ENCODE data around the gene OGFR. TPM values are rescaled to one million over a fixed set of nuclear protein-coding genes. Genes with fewer than 3 reads are reported as not detected.

The OGFR gene
- total RNA-seq, 2 donors from 2014 or later = 42.3 to 52.6 TPM

DNA sequence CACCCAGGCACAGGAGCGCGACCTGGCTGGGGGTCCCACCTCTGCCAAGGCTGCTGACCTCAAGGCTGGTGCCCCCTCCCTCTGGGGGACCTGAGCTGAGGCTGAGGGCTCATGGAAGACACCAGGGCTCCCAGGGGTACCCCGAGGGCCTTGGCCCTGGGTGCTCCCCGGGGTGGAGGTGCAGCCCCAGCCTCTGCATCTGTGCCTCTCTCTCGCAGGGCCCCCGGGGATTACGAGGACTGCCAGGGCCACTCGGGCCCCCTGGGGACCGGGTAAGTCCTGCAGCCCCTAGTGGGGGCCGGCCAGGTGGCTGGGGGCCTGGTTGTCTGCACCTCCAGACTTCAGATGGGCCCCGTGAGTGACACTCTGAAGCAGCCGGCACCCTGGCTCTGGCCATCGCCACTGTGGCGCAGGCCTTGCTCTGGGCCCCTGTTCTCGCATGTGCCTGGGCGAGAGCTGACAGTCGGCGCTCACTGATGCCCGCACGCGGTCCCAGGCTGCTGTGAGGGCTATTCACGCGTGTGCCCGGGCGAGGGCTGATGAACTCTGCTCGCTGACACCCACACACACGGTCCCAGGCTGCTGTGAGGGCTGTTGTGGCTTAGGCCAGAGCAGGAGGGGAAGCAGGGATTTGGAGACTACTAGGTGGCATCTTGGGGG lies 21.5 kb downstream of the OGFR start:
- H3K27me3 Mint-ChIP-seq = no peaks in the 10 kb centered on the region
- no peaks in the 10 kb centered on the region for H3K9me3 Mint-ChIP-seq
- H3K36me3 Mint-ChIP-seq (ENCODE audit: low read depth) = no peaks in the 10 kb centered on the region
- H3K4me1 Mint-ChIP-seq = no peaks in the 10 kb centered on the region
- ATAC-seq (replicated peaks) = no peak
- no peak overlapping the region for H3K4me3 Mint-ChIP-seq
- H3K27ac Mint-ChIP-seq = no peak overlapping the region

- no peak for ATAC-seq (replicated peaks)
- Mint-ChIP-seq H3K36me3 (ENCODE audit: low read depth) (no peaks in the 10 kb centered on the region), H3K4me1 (no peaks in the 10 kb centered on the region), H3K27ac (no peak overlapping the region), H3K4me3 (no peak overlapping the region), H3K27me3 (no peaks in the 10 kb centered on the region), H3K9me3 (no peaks in the 10 kb centered on the region)
Measured at GRCh38 chr20:62826646-62827310, 22.1 kb downstream of the OGFR start.

- no peak for ATAC-seq (replicated peaks)
- H3K36me3 Mint-ChIP-seq (ENCODE audit: low read depth) = no peaks in the 10 kb centered on the region
- H3K9me3 Mint-ChIP-seq = no peaks in the 10 kb centered on the region
- no peaks in the 10 kb centered on the region for H3K4me1 Mint-ChIP-seq
- no peak overlapping the region for H3K27ac Mint-ChIP-seq
- H3K27me3 Mint-ChIP-seq = no peaks in the 10 kb centered on the region
- H3K4me3 Mint-ChIP-seq = no peak overlapping the region
Measured at GRCh38 chr20:62827311-62828038, 22.8 kb downstream of the OGFR start.

- ATAC-seq (replicated peaks) = no peak
- H3K9me3 Mint-ChIP-seq = no peaks in the 10 kb centered on the region
- H3K36me3 Mint-ChIP-seq (ENCODE audit: low read depth) = no peaks in the 10 kb centered on the region
- no peak overlapping the region for H3K4me3 Mint-ChIP-seq
- no peaks in the 10 kb centered on the region for H3K4me1 Mint-ChIP-seq
- H3K27me3 Mint-ChIP-seq = no peaks in the 10 kb centered on the region
- H3K27ac Mint-ChIP-seq = no peak overlapping the region
Measured at GRCh38 chr20:62828051-62828450, 23.4 kb downstream of the OGFR start.

DNA sequence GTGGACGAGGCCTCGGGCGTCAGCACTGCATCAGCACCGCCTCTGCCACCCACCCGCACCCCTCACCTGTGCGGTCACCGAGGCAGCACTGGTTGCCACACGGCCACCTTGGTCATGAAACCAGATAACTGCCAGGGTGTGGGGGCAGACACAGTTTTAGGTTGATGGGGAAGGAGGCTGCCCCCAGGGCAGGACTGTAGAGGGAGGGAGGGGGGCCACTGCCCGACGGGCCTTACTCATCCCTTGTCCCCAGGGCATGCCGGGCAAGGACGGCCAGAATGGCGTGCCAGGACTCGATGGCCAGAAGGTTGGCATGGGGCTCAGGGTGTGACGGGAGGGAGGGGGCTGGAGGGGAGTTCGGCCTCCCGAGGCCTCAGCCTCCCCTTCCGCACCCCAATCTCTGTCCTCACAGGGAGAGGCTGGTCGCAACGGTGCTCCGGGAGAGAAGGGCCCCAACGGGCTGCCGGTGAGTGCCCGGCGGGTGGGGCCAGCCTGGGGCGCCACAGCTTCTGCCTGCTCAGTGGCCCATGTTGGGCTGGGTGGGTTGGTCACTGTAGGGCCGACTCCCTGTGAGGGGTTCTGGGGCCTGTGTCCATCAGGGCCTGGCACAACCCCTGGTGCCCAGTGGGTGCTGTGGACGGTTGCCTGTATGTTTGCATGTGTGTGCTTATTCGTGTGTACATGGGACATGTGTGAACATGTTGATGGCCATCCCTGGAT lies 24.0 kb downstream of the OGFR start:
- Mint-ChIP-seq H3K4me1 (no peaks in the 10 kb centered on the region), H3K36me3 (ENCODE audit: low read depth) (no peaks in the 10 kb centered on the region), H3K9me3 (no peaks in the 10 kb centered on the region), H3K27ac (no peak overlapping the region), H3K27me3 (no peaks in the 10 kb centered on the region), H3K4me3 (no peak overlapping the region)
- ATAC-seq (replicated peaks) = no peak

- no peaks in the 10 kb centered on the region for H3K9me3 Mint-ChIP-seq
- H3K4me3 Mint-ChIP-seq = no peak overlapping the region
- no peaks in the 10 kb centered on the region for H3K4me1 Mint-ChIP-seq
- ATAC-seq (replicated peaks) = no peak
- no peak overlapping the region for H3K27ac Mint-ChIP-seq
- H3K27me3 Mint-ChIP-seq = no peaks in the 10 kb centered on the region
- no peaks in the 10 kb centered on the region for H3K36me3 Mint-ChIP-seq (ENCODE audit: low read depth)
Measured at GRCh38 chr20:62829231-62830230, 24.9 kb downstream of the OGFR start.

DNA sequence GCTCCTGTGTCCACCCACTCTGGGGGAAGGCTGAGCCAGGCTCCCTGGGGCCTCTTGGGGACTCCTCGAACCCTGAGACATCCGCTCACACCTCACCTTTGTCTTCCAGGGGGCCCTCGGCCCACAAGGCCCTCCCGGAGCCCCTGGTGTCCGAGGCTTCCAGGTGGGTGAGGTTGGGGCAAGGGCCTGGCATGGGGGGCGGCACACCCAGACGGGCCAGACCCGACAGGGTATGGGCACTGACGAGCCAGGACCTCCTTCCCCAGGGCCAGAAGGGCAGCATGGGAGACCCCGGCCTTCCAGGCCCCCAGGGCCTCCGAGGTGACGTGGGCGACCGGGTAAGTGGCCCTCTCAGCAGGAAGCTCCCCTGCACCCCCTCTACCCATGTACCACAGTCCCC lies 25.6 kb downstream of the OGFR start:
- no peaks in the 10 kb centered on the region for H3K27me3 Mint-ChIP-seq
- H3K36me3 Mint-ChIP-seq (ENCODE audit: low read depth) = no peaks in the 10 kb centered on the region
- no peak for ATAC-seq (replicated peaks)
- no peak overlapping the region for H3K27ac Mint-ChIP-seq
- H3K4me3 Mint-ChIP-seq = no peak overlapping the region
- H3K4me1 Mint-ChIP-seq = no peaks in the 10 kb centered on the region
- no peaks in the 10 kb centered on the region for H3K9me3 Mint-ChIP-seq

GRCh38 chr20:62830821-62831220 lies 26.2 kb downstream of the OGFR start:
- Mint-ChIP-seq H3K36me3 (ENCODE audit: low read depth) (no peaks in the 10 kb centered on the region), H3K9me3 (no peaks in the 10 kb centered on the region), H3K4me3 (no peak overlapping the region), H3K27ac (no peak overlapping the region), H3K4me1 (no peaks in the 10 kb centered on the region), H3K27me3 (peaks cover 5% of the 10 kb centered on the region)
- no peak for ATAC-seq (replicated peaks)

DNA sequence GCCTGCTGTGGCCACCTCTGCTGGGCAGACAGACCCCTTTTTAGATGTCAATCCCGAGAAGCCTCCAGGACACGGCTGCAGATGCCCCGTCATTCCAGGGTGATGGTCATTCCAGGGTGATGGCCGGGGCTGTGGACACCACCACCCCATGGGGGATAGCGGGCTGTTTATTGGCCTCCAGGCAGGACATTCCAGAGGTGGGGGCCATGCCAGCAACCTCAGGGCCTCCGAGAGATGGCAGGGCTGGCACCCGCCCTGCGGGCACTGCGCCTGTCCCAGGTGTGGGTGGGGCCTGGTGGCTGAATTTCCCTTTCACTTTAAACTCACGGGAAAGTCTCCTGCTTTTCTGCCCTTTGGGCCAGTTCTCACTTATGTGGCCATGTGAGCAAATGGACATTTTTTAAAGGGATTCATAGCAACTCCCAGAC lies 26.7 kb downstream of the OGFR start:
- Mint-ChIP-seq H3K9me3 (no peaks in the 10 kb centered on the region), H3K27ac (no peak overlapping the region), H3K36me3 (ENCODE audit: low read depth) (no peaks in the 10 kb centered on the region), H3K4me1 (no peaks in the 10 kb centered on the region), H3K4me3 (no peak overlapping the region), H3K27me3 (peaks cover 5% of the 10 kb centered on the region)
- no peak for ATAC-seq (replicated peaks)

DNA sequence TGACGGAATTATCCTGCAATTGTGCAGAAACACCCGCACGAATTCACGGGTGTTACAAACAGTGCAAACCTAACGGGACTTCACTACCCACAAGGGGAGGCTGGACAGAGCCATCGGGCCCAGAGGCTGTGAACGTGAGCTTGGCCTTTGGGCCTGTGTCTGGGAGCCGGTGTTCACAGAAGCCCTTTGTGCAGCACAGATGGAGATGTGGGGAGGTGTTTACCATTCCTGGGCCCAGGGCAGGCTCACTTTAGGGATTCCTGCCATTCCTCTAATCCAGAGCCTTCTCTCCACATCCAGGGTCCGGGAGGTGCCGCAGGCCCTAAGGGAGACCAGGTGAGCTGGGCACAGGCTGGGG lies 27.2 kb downstream of the OGFR start:
- H3K27ac Mint-ChIP-seq = no peak overlapping the region
- no peaks in the 10 kb centered on the region for H3K4me1 Mint-ChIP-seq
- no peak for ATAC-seq (replicated peaks)
- no peaks in the 10 kb centered on the region for H3K9me3 Mint-ChIP-seq
- H3K4me3 Mint-ChIP-seq = no peak overlapping the region
- no peaks in the 10 kb centered on the region for H3K36me3 Mint-ChIP-seq (ENCODE audit: low read depth)
- peaks cover 5% of the 10 kb centered on the region for H3K27me3 Mint-ChIP-seq

DNA sequence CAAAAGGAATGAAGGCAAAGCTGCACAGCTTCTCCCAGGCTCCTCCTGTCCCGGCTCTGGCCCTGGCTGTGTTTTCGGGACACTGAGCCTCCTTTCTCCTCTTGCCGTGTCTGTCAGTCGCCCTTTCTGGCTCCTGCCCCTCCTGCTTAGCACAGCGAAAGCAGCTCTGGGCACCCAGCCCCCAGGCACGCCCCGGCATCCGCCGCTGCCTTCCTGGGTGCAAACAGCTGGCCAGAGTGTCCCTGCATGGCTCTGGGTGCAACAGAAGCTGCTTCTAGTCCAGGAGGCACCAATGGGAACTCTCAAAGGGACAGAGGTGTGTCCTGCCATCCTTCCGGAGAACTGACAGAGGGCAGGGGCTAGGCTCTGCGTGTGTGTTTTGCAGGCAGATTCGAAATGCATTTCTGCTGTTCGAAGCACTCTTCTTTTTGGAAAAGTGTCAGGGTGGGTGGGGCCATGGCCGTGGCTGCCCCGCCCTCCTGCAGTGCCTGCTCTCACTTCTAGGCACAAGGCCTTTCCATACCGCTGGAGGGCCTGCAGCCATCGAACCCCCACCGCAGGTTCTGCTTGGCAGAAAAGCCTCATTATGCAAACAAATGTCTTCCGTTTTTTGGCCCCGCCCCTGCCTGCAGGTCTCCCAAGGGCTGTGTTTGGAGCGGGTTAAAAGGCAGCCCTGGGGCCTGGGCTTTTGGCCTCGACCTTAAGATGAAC lies 27.7 kb downstream of the OGFR start:
- no peaks in the 10 kb centered on the region for H3K36me3 Mint-ChIP-seq (ENCODE audit: low read depth)
- no peaks in the 10 kb centered on the region for H3K4me1 Mint-ChIP-seq
- H3K27ac Mint-ChIP-seq = no peak overlapping the region
- no peak for ATAC-seq (replicated peaks)
- no peak overlapping the region for H3K4me3 Mint-ChIP-seq
- H3K27me3 Mint-ChIP-seq = peaks cover 5% of the 10 kb centered on the region
- no peaks in the 10 kb centered on the region for H3K9me3 Mint-ChIP-seq

- Mint-ChIP-seq H3K36me3 (ENCODE audit: low read depth) (no peaks in the 10 kb centered on the region), H3K27me3 (peaks cover 5% of the 10 kb centered on the region), H3K9me3 (no peaks in the 10 kb centered on the region), H3K27ac (no peak overlapping the region), H3K4me3 (no peak overlapping the region), H3K4me1 (no peaks in the 10 kb centered on the region)
- no peak for ATAC-seq (replicated peaks)
Measured at GRCh38 chr20:62832951-62833391, 28.3 kb downstream of the OGFR start.

DNA sequence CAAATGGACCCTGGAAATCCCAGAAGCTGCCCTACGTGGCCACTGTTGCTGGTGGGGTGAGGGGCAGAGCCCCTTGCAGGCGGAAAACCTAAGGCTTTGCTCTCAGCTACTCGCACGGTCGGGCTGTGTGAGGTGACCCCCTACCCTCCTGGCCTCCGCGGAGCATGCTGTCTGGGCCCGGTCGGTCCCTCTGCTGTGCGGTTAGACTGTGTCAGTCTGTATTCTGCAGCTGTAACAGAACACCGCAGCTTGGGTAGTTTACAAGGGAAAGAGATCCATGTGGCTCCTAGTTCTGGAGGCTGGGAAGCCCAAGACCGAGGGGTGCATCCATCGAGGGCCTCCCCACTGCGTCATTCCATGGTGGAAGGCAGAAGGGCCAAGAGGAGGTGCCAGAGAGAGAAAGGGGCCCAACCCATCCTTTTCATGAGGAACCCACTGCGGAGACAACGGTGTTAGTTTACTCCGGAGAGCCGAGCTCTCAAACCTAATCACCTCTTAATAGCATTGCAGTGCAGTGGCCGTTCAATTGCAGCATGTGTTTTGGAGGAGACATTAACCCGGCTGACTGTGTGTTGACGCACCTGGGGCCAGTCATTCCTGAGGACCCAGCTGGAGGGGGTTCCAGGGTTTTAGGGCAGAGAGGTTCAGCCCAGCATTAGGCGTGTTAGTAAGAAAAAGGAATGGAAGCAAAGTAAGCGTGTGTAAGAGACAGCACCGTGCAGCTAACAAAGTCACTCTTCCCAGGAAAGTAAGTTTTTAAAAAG lies 30.5 kb downstream of the OGFR start:
- Mint-ChIP-seq H3K9me3 (no peaks in the 10 kb centered on the region), H3K36me3 (ENCODE audit: low read depth) (no peaks in the 10 kb centered on the region), H3K27me3 (peaks cover 5% of the 10 kb centered on the region), H3K27ac (no peak overlapping the region), H3K4me1 (no peaks in the 10 kb centered on the region), H3K4me3 (no peak overlapping the region)
- ATAC-seq (replicated peaks) = no peak

Measured in activated T-helper 17 cell treated with anti-CD3 and anti-CD28 coated beads, Interleukin-2, amount 50 U/mL, for 72 hours (primary cell).